Transverse colon (tissue), 4 donors: Measurements from ENCODE around the gene OTUD7B. TPM values are rescaled to one million over a fixed set of nuclear protein-coding genes. Genes with fewer than 3 reads are reported as not detected.

ENCODE experiments used
- DNase-seq: peaks from one replicate; pipeline ENCODE4 v3.0.0-alpha.2; 2019
- H3K27ac ChIP-seq, 4 donors: fragments of 200-600 bp; sonication (generic); 2 replicates each; pipeline ENCODE4 v1.5.1; 2016 to 2018; ENCODE audit warnings: inconsistent platforms in 4 of 4
- H3K27me3 ChIP-seq: fragments of 200-600 bp; sonication (generic); 2 replicates; pipeline ENCODE4 v1.5.1; 2017; ENCODE audit warnings: inconsistent platforms
- H3K36me3 ChIP-seq, 4 donors: fragments of 200-600 bp; sonication (generic); 2 replicates each; pipeline ENCODE4 v1.5.1; 2017 to 2019; ENCODE audit warnings: inconsistent platforms in 4 of 4
- H3K4me1 ChIP-seq, 4 donors: fragments of 200-600 bp; sonication (generic); 2 replicates each; pipeline ENCODE4 v1.5.1; 2017 to 2020; ENCODE audit warnings: inconsistent platforms in 4 of 4
- H3K4me3 ChIP-seq, 4 donors: fragments of 200-600 bp; sonication (generic); 1 replicate in 1 of 4; 2 replicates in 3 of 4; pipeline versions ENCODE4 v1.5.1 to v1.6.1; 2017 to 2019; ENCODE audit warnings: inconsistent platforms in 4 of 4
- H3K9me3 ChIP-seq, 2 donors: fragments of 200-600 bp; sonication (generic); 2 replicates each; pipeline ENCODE4 v1.5.1; 2017 to 2019; ENCODE audit warnings: inconsistent platforms in 2 of 2
- CTCF ChIP-seq, 5 experiments: fragments of 200-600 bp in 3 of 5; fragments of 450-650 bp in 2 of 5; sonication (generic) in 3 of 5; IDR thresholded peaks; 1 replicate in 2 of 5; 2 replicates in 3 of 5; pipeline ENCODE4 v1.5.1; 2016 to 2017; ENCODE audit warnings: antibody characterized with exemption in 5 of 5, inconsistent platforms in 3 of 5, mild to moderate bottlenecking in 2 of 5, moderate library complexity in 1 of 5
- EP300 ChIP-seq: sonication (generic); formaldehyde crosslinking; IDR thresholded peaks from one replicate; pipeline ENCODE4 v1.6.1; 2017; ENCODE audit warnings: antibody characterized with exemption, low read depth
- POLR2A ChIP-seq: fragments of 450-650 bp; IDR thresholded peaks from one replicate; pipeline ENCODE4 v1.6.1; 2016; ENCODE audit warnings: antibody characterized with exemption, mild to moderate bottlenecking, moderate library complexity
- POLR2AphosphoS5 ChIP-seq, 3 donors: sonication (generic); formaldehyde crosslinking; IDR thresholded peaks; one replicate each; pipeline ENCODE4 v1.6.1; 2016; ENCODE audit warnings: antibody characterized with exemption in 3 of 3
- WGBS, 2 donors: methylation state at CpG; one replicate each; pipeline ENCODE4 v1.1.5; 2018; ENCODE audit warnings: low coverage in 1 of 2; 5-methylcytosine and 5-hydroxymethylcytosine counted together
- in situ Hi-C, 4 donors: fragments of 200-750 bp; cut with MboI; loops; one replicate each; pipeline versions ENCODE4 v1.15.0 to v1.15.1; 2017; ENCODE audit warnings: low sequenced_read_pairs in 3 of 4, low pct_ligation_motif_present in 1 of 4, low pct_unique_long_range_greater_than_20kb in 1 of 4
- intact Hi-C: fragments of 100-400 bp; cut with DNase I; formaldehyde crosslinking; loops from one replicate; pipeline ENCODE4 v1.15.1; 2023; ENCODE audit warnings: low total_unique reads
- total RNA-seq, 4 donors: library from RNA; depleted of rRNA; stranded (reverse); fragments of >200 nt; gene quantifications; one replicate each; pipeline ENCODE4 v1.1.0, GENCODE V29; 2016

Gene OTUD7B
- total RNA-seq, 4 donors from 2014 or later: 11.3 to 26.8 (median 25.5) TPM

- intact Hi-C loops (no loop called here), in situ Hi-C loops (no loop called here)
- H3K4me1 ChIP-seq: peaks cover 19 to 36% (median 25%) of the 10 kb centered on the region in 4 donors
- H3K36me3 ChIP-seq: peaks cover 0 to 45% (median 22%) of the 10 kb centered on the region in 4 donors
- H3K9me3 ChIP-seq: no peaks in the 10 kb centered on the region
- H3K27ac ChIP-seq: no peak overlapping the region
- H3K27me3 ChIP-seq: no peaks in the 10 kb centered on the region
- WGBS, 2 donors: 91% methylated on average over 7 to 10 of the region's 10 CpGs
- TF ChIP-seq POLR2A: no peak
- no peak for TF ChIP-seq CTCF (IDR thresholded peaks at IDR 0.05)
- TF ChIP-seq EP300: no peak
- TF ChIP-seq POLR2AphosphoS5 (IDR thresholded peaks at IDR 0.05): no peak
- no peak overlapping the region for H3K4me3 ChIP-seq
- DNase-seq: no peak
Measured at GRCh38 chr1:149923626-149924025, 86.9 kb downstream of the OTUD7B start.

DNA sequence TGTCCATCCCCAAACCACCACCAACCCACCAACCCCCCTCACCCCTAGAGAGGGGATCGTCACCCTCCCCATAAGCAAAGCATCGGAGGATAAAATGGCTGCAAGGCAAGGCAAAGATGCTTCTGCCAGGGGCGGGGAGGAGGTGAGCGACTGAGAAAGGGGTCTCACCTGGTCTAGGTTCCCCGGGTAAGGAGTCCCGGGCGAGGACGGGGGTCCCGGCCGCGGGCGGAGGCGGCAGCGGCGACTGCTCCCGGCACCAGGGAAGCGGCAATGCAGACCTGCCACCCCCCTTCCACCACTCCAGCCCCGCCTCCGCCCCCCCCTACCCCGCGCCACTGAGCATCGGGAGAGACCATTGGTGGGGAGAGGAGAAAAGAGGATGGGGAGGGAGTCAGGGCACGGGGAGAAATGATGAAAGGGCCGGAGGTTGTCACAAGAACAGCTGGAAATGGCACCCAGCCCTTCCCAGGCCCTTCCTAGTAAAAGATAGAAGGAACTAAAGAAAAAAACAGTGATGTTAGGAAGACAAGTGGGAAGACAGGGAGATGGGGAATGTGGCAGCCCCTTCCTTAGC is 92.9 kb downstream of the OTUD7B start, which contains the start of gene SV2A:
SV2A (minus strand) TSS at position 274 of the 574 bp plus-strand sequence. CDS start 4,004 bp downstream, outside the sequence.
- WGBS, 2 donors: 0 to 3% methylated on average over 1 to 21 of the region's 24 CpGs
- TF ChIP-seq POLR2AphosphoS5 (IDR thresholded peaks at IDR 0.05): peak in 1 of 3 donors; percentile 15
- TF ChIP-seq POLR2A: no peak
- no peak for TF ChIP-seq EP300
- Histone ChIP-seq H3K27ac (peak within 1 kb of the TSS in 1 of 4 donors; percentile 44), H3K27me3 (peaks cover 7% of the 10 kb centered on the region), H3K36me3 (peaks cover 0 to 4% (median 1%) of the 10 kb centered on the region in 4 donors), H3K4me1 (peaks cover 3 to 17% (median 5%) of the 10 kb centered on the region in 4 donors), H3K9me3 (no peaks in the 10 kb centered on the region), H3K4me3 (peak within 1 kb of the TSS; percentile 27 to 63 (median 46))
- DNase-seq: peak; percentile 53
- intact Hi-C loops: no loop called here
- in situ Hi-C loops: no loop called here

- peaks cover 7% of the 10 kb centered on the region for H3K27me3 ChIP-seq
- no peaks in the 10 kb centered on the region for H3K36me3 ChIP-seq
- H3K4me3 ChIP-seq: peak overlapping the region; percentile 27 to 63 (median 46)
- no peak for DNase-seq
- in situ Hi-C loops: no loop called here
- H3K9me3 ChIP-seq: no peaks in the 10 kb centered on the region
- intact Hi-C loops: no loop called here
- H3K4me1 ChIP-seq: peaks cover 3 to 17% (median 5%) of the 10 kb centered on the region in 4 donors
- H3K27ac ChIP-seq: no peak overlapping the region
- TF ChIP-seq POLR2AphosphoS5 (IDR thresholded peaks at IDR 0.05): no peak
- TF ChIP-seq POLR2A: no peak
- TF ChIP-seq CTCF (IDR thresholded peaks at IDR 0.05): no peak
- TF ChIP-seq EP300: no peak
- WGBS, 2 donors: 39% methylated on average over 10 of the region's 10 CpGs; no CpG with 5 or more reads in 1 of the 2 donors
Measured at GRCh38 chr1:149916898-149917252, 93.7 kb downstream of the OTUD7B start.

GRCh38 chr1:149916193-149916897 is 94.2 kb downstream of the OTUD7B start:
- TF ChIP-seq POLR2A (no peak), POLR2AphosphoS5 (IDR thresholded peaks at IDR 0.05) (no peak), CTCF (IDR thresholded peaks at IDR 0.05) (no peak), EP300 (no peak)
- Histone ChIP-seq H3K4me1 (peaks cover 3 to 17% (median 5%) of the 10 kb centered on the region in 4 donors), H3K36me3 (no peaks in the 10 kb centered on the region), H3K9me3 (no peaks in the 10 kb centered on the region), H3K27ac (peak overlapping the region in 1 of 4 donors; percentile 21), H3K4me3 (peak overlapping the region in 1 of 4 donors; percentile 51), H3K27me3 (peaks cover 7% of the 10 kb centered on the region)
- DNase-seq: no peak
- WGBS, 2 donors: 53% methylated on average over 9 of the region's 9 CpGs; no CpG with 5 or more reads in 1 of the 2 donors
- intact Hi-C loops (no loop called here), in situ Hi-C loops (no loop called here)
